SK-N-SH treated with all-trans-retinoic acid at 6 μM for 48 hours (cell line): ENCODE results near the gene SLC35F6.

Experiments used
- ATAC-seq: fragments of 200-7000 bp; cut with Tn5 transposase; 3 replicates; pipeline ENCODE4 v1.9.1; 2020; ENCODE audit warnings: mild to moderate bottlenecking, moderate library complexity
- ARNTL ChIP-seq: fragments of 450-650 bp; formaldehyde crosslinking; IDR thresholded peaks from 2 replicates; pipeline ENCODE4 v1.5.0; 2020; ENCODE audit warnings: low read depth, mild to moderate bottlenecking, moderate library complexity, borderline replicate concordance
- CSDC2 ChIP-seq: fragments of 250-450 bp; sonication (Bioruptor Pico); IDR thresholded peaks from 2 replicates; pipeline ENCODE4 v1.5.0; 2020; ENCODE audit warnings: mild to moderate bottlenecking, moderate library complexity
- ESRRG ChIP-seq: fragments of 250-450 bp; sonication (Bioruptor Pico); IDR thresholded peaks from 2 replicates; pipeline ENCODE4 v1.6.1; 2021; ENCODE audit warnings: mild to moderate bottlenecking
- GLIS3 ChIP-seq: fragments of 250-450 bp; sonication (Bioruptor Pico); IDR thresholded peaks from 2 replicates; pipeline ENCODE4 v1.5.0; 2020; ENCODE audit warnings: mild to moderate bottlenecking, moderate library complexity
- ISL1 ChIP-seq: fragments of 250-450 bp; sonication (Bioruptor Pico); IDR thresholded peaks from 2 replicates; pipeline ENCODE4 v2.1.2; 2022; ENCODE audit warnings: mild to moderate bottlenecking, moderate library complexity
- OSR1 ChIP-seq: fragments of 250-450 bp; sonication (Bioruptor Pico); IDR thresholded peaks from 2 replicates; pipeline ENCODE4 v1.8.0; 2022; ENCODE audit warnings: moderate library complexity, mild to moderate bottlenecking, inconsistent platforms
- PPARA ChIP-seq: fragments of 250-450 bp; sonication (Bioruptor Pico); IDR thresholded peaks from 2 replicates; pipeline ENCODE4 v1.5.0; 2020; ENCODE audit warnings: mild to moderate bottlenecking, borderline replicate concordance
- RARB ChIP-seq: fragments of 250-450 bp; sonication (Bioruptor Pico); IDR thresholded peaks from 2 replicates; pipeline ENCODE4 v1.8.0; 2021; ENCODE audit warnings: mild to moderate bottlenecking, moderate library complexity
- SNAI2 ChIP-seq: fragments of 250-450 bp; sonication (Bioruptor Pico); IDR thresholded peaks from 2 replicates; pipeline ENCODE4 v1.5.0; 2020; ENCODE audit warnings: mild to moderate bottlenecking, moderate library complexity
- TCF4 ChIP-seq: fragments of 250-450 bp; sonication (Bioruptor Pico); IDR thresholded peaks from 2 replicates; pipeline ENCODE4 v1.8.0; 2021; ENCODE audit warnings: mild to moderate bottlenecking, moderate library complexity, borderline replicate concordance
- TOX ChIP-seq: fragments of 250-450 bp; sonication (Bioruptor Pico); IDR thresholded peaks from 2 replicates; pipeline ENCODE4 v1.8.0; 2021; ENCODE audit warnings: mild to moderate bottlenecking, moderate library complexity, borderline replicate concordance
- ZFP30 ChIP-seq: fragments of 450-650 bp; formaldehyde crosslinking; IDR thresholded peaks from 2 replicates; pipeline ENCODE4 v1.5.0; 2022; ENCODE audit warnings: mild to moderate bottlenecking, moderate library complexity
- ZNF565 ChIP-seq: fragments of 450-650 bp; formaldehyde crosslinking; conservative IDR thresholded peaks from 2 replicates; pipeline ENCODE4 v1.5.0; 2020; ENCODE audit warnings: low read depth, mild to moderate bottlenecking, moderate library complexity
- ZNF70 ChIP-seq: fragments of 450-650 bp; formaldehyde crosslinking; IDR thresholded peaks from 2 replicates; pipeline ENCODE4 v1.5.0; 2020; ENCODE audit warnings: mild to moderate bottlenecking, moderate library complexity
- ZNF8 ChIP-seq: fragments of 450-650 bp; formaldehyde crosslinking; IDR thresholded peaks from 2 replicates; pipeline ENCODE4 v1.5.0; 2020; ENCODE audit warnings: mild to moderate bottlenecking, moderate library complexity
- TF ChIP-seq, protein P1 (sequence below): fragments of 250-450 bp; sonication (Bioruptor Pico); IDR thresholded peaks from 2 replicates; pipeline ENCODE4 v1.5.1; 2020; ENCODE audit warnings: low read depth, mild to moderate bottlenecking, moderate library complexity
- TF ChIP-seq, protein P2 (sequence below): fragments of 250-450 bp; sonication (Bioruptor Pico); IDR thresholded peaks from 2 replicates; pipeline ENCODE4 v1.8.0; 2020; ENCODE audit warnings: mild to moderate bottlenecking, moderate library complexity, borderline replicate concordance
- TF ChIP-seq, protein P3 (sequence below): fragments of 250-450 bp; sonication (Bioruptor Pico); IDR thresholded peaks from 2 replicates; pipeline ENCODE4 v1.8.0; 2021; ENCODE audit warnings: low read depth, mild to moderate bottlenecking, moderate library complexity, borderline replicate concordance
- TF ChIP-seq, protein P4 (sequence below): fragments of 250-450 bp; sonication (Bioruptor Pico); IDR thresholded peaks from 2 replicates; pipeline ENCODE4 v1.5.1; 2021; ENCODE audit warnings: mild to moderate bottlenecking, moderate library complexity

SLC35F6 gene

DNA sequence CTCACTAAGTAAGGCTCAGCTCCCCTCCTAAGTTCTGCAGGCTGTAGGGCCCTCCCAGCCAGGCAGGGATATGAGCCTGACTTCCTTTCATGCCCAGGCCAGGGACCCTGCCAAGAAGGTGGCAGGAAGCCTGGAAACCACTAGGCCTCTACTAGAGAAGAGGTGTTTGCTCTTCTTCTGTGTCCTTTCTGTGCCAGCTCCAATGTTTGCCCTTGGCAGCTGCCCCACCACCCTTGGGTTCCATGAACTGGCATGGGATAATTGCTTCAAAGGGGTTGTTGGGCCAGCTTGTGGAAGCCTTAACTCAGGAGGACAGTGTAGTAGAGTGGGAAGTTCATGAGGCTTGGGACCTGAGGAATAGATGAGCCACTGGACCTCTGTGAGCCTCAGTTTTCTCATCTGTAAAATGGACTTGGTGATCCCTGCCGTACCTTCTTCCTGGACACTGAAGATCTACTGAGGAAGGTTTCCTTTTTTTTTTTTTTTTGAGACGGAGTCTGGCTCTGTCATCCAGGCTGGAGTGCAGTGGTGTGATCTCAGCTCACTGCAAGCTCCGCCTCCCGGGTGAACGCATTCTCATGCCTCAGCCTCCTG is 3.9 kb downstream of the SLC35F6 start:
- no peak for ATAC-seq
- TF ChIP-seq ZNF565 (CRISPR knock-in tag) (no peak), ISL1 (CRISPR knock-in tag) (no peak), RARB (CRISPR knock-in tag) (no peak), ZNF70 (CRISPR knock-in tag) (no peak), TOX (CRISPR knock-in tag) (no peak), OSR1 (no peak)
- TF ChIP-seq, protein P1, sequence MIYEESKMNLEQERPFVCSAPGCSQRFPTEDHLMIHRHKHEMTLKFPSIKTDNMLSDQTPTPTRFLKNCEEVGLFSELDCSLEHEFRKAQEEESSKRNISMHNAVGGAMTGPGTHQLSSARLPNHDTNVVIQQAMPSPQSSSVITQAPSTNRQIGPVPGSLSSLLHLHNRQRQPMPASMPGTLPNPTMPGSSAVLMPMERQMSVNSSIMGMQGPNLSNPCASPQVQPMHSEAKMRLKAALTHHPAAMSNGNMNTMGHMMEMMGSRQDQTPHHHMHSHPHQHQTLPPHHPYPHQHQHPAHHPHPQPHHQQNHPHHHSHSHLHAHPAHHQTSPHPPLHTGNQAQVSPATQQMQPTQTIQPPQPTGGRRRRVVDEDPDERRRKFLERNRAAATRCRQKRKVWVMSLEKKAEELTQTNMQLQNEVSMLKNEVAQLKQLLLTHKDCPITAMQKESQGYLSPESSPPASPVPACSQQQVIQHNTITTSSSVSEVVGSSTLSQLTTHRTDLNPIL (CRISPR knock-in tag), result no peak

DNA sequence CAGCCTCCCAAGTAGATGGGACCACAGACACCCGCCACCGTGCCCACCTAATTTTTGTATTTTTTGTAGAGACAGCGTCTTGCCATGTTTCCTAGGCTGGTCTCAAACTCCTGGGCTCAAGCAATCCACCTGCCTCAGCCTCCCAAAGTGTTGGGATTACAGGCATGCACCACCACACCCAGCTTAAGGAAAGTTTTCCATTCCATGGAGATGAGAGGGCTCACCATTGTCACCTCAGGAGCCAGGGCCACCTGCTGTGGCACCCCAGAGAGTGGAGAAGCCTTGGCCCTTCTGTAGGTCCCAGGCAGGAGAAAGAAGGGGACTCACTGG is 4.6 kb downstream of the SLC35F6 start:
- no peak for ATAC-seq

DNA sequence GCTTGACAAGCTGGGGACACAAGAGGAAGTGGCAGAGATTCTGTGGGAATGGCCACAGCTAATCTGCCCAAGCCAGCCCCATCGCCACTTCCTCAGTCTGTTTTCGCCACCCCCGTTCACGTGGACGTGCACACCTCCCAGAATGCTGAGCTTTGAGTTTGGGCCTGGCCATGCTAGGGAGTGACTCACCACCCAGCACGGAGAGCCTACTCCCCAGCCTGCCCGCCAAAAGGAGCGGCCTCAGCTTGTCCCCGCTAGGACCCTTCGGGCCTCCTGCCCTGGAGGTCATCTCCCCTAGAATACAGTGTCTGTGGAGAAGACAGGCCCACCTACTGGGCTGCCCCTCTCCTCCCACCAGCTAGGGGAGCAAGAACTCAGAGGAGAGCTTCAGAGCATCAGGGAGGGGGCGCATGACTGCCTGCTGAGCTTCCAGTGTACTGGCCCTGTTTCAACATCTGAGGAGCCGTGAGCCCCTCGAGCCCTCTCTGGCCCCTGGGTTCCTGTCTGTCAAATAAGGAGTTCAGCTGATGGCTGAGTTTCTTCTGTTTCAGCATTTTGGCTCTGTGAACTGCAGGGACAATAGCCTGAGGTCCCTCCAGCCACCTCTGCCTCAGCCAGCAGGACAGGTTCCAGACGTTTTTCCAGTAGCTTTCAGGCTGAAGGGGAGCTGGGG is 5.1 kb downstream of the SLC35F6 start:
- TF ChIP-seq, protein P2, sequence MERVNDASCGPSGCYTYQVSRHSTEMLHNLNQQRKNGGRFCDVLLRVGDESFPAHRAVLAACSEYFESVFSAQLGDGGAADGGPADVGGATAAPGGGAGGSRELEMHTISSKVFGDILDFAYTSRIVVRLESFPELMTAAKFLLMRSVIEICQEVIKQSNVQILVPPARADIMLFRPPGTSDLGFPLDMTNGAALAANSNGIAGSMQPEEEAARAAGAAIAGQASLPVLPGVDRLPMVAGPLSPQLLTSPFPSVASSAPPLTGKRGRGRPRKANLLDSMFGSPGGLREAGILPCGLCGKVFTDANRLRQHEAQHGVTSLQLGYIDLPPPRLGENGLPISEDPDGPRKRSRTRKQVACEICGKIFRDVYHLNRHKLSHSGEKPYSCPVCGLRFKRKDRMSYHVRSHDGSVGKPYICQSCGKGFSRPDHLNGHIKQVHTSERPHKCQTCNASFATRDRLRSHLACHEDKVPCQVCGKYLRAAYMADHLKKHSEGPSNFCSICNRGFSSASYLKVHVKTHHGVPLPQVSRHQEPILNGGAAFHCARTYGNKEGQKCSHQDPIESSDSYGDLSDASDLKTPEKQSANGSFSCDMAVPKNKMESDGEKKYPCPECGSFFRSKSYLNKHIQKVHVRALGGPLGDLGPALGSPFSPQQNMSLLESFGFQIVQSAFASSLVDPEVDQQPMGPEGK, result no peak
- no peak for TF ChIP-seq ISL1 (CRISPR knock-in tag)
- no peak for TF ChIP-seq ZFP30
- no peak for TF ChIP-seq OSR1
- TF ChIP-seq GLIS3 (CRISPR knock-in tag), result no peak
- no peak for TF ChIP-seq ZNF565 (CRISPR knock-in tag)
- TF ChIP-seq ARNTL (CRISPR knock-in tag), result no peak
- TF ChIP-seq, protein P1 (CRISPR knock-in tag), result no peak
- TF ChIP-seq ESRRG (CRISPR knock-in tag), result no peak
- TF ChIP-seq TCF4 (CRISPR knock-in tag), result no peak
- TF ChIP-seq SNAI2 (CRISPR knock-in tag), result no peak
- ATAC-seq, result no peak

More for the DNA sequence above, 4.6 kb downstream of the SLC35F6 start:
- TF ChIP-seq, protein P3, sequence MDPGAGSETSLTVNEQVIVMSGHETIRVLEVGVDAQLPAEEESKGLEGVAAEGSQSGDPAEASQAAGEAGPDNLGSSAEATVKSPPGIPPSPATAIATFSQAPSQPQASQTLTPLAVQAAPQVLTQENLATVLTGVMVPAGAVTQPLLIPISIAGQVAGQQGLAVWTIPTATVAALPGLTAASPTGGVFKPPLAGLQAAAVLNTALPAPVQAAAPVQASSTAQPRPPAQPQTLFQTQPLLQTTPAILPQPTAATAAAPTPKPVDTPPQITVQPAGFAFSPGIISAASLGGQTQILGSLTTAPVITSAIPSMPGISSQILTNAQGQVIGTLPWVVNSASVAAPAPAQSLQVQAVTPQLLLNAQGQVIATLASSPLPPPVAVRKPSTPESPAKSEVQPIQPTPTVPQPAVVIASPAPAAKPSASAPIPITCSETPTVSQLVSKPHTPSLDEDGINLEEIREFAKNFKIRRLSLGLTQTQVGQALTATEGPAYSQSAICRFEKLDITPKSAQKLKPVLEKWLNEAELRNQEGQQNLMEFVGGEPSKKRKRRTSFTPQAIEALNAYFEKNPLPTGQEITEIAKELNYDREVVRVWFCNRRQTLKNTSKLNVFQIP, result no peak
- TF ChIP-seq ZNF70 (CRISPR knock-in tag) (no peak), CSDC2 (CRISPR knock-in tag) (no peak), ZFP30 (no peak), PPARA (CRISPR knock-in tag) (no peak), ESRRG (CRISPR knock-in tag) (no peak), TCF4 (CRISPR knock-in tag) (no peak), ISL1 (CRISPR knock-in tag) (no peak), ZNF8 (no peak), RARB (CRISPR knock-in tag) (no peak), OSR1 (no peak), GLIS3 (CRISPR knock-in tag) (no peak)
- TF ChIP-seq, protein P2, result no peak
- TF ChIP-seq, protein P4, sequence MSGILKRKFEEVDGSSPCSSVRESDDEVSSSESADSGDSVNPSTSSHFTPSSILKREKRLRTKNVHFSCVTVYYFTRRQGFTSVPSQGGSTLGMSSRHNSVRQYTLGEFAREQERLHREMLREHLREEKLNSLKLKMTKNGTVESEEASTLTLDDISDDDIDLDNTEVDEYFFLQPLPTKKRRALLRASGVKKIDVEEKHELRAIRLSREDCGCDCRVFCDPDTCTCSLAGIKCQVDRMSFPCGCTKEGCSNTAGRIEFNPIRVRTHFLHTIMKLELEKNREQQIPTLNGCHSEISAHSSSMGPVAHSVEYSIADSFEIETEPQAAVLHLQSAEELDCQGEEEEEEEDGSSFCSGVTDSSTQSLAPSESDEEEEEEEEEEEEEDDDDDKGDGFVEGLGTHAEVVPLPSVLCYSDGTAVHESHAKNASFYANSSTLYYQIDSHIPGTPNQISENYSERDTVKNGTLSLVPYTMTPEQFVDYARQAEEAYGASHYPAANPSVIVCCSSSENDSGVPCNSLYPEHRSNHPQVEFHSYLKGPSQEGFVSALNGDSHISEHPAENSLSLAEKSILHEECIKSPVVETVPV, result no peak
